GM21717 (cell line): ENCODE measurements around the gene XRCC3.

Source experiments
- ATAC-seq: cut with Tn5 transposase; IDR thresholded peaks from one replicate; pipeline ENCODE4 v1.9.1; 2021; ENCODE audit warnings: mild to moderate bottlenecking, moderate library complexity; ENCODE audit not compliant: unreplicated experiment

Gene XRCC3

GRCh38 chr14:103708750-103709187 lies 6.5 kb downstream of the XRCC3 start:
- no peak for ATAC-seq

GRCh38 chr14:103707329-103708263 lies 7.7 kb downstream of the XRCC3 start:
- ATAC-seq = no peak

- ATAC-seq = no peak
Observed at GRCh38 chr14:103706551-103707328, 8.5 kb downstream of the XRCC3 start.

- no peak for ATAC-seq
Observed at GRCh38 chr14:103705504-103706284, 9.6 kb downstream of the XRCC3 start.

GRCh38 chr14:103705118-103705503 lies 10.1 kb downstream of the XRCC3 start:
- no peak for ATAC-seq

GRCh38 chr14:103704708-103705107 lies 10.5 kb downstream of the XRCC3 start:
- no peak for ATAC-seq

GRCh38 chr14:103703433-103704385 lies 11.5 kb downstream of the XRCC3 start:
- ATAC-seq = no peak

GRCh38 chr14:103702497-103703432 lies 12.5 kb downstream of the XRCC3 start:
- ATAC-seq = no peak

- ATAC-seq = no peak
Observed at GRCh38 chr14:103702095-103702494, 13.2 kb downstream of the XRCC3 start.

- ATAC-seq = no peak
Observed at GRCh38 chr14:103700753-103701490, 14.3 kb downstream of the XRCC3 start.

- no peak for ATAC-seq
Observed at GRCh38 chr14:103699901-103700752, 15.1 kb downstream of the XRCC3 start.

- ATAC-seq = no peak
Observed at GRCh38 chr14:103699261-103699661, 16.0 kb downstream of the XRCC3 start.

GRCh38 chr14:103698380-103699260 lies 16.6 kb downstream of the XRCC3 start:
- no peak for ATAC-seq

- no peak for ATAC-seq
Observed at GRCh38 chr14:103697603-103698379, 17.5 kb downstream of the XRCC3 start.

- no peak for ATAC-seq
Observed at GRCh38 chr14:103697206-103697602, 18.0 kb downstream of the XRCC3 start.
